Mesothelial cell of epicardium (in vitro differentiated cells): ENCODE results near the gene NAV2. TPM values are rescaled to one million over a fixed set of nuclear protein-coding genes. Genes with fewer than 3 reads are reported as not detected.

Source experiments
- DNase-seq, 2 experiments: peaks; one replicate each; pipeline ENCODE4 v3.0.0; 2021; ENCODE audit warnings: low spot score in 2 of 2; ENCODE audit not compliant: unreplicated experiment in 2 of 2
- H3K27ac Mint-ChIP-seq: 2 replicates; pipeline ENCODE4 v1.8.0; 2021; ENCODE audit warnings: mixed read lengths
- H3K27me3 Mint-ChIP-seq: 2 replicates; pipeline ENCODE4 v1.8.0; 2021; ENCODE audit warnings: low read depth, mixed read lengths
- H3K36me3 Mint-ChIP-seq: 2 replicates; pipeline ENCODE4 v1.8.0; 2021; ENCODE audit warnings: mixed read lengths
- H3K4me1 Mint-ChIP-seq: 2 replicates; pipeline ENCODE4 v1.8.0; 2021; ENCODE audit warnings: mixed read lengths
- H3K4me3 Mint-ChIP-seq: 2 replicates; pipeline ENCODE4 v1.8.0; 2021; ENCODE audit warnings: mild to moderate bottlenecking, moderate library complexity, mixed read lengths
- H3K9me3 Mint-ChIP-seq: 2 replicates; pipeline ENCODE4 v1.8.0; 2021; ENCODE audit warnings: mixed read lengths
- CTCF ChIP-seq: fragments of 200-600 bp; sonication (generic); IDR thresholded peaks from one replicate; pipeline ENCODE4 v1.5.0; 2021; ENCODE audit warnings: antibody characterized with exemption; ENCODE audit not compliant: unreplicated experiment
- total RNA-seq: library from RNA; stranded (reverse); gene quantifications from 3 replicates; pipeline ENCODE4 v1.2.1, GENCODE V29; 2021

NAV2 gene
- total RNA-seq, 1 donor from 2014 or later = 69.8 TPM

DNA sequence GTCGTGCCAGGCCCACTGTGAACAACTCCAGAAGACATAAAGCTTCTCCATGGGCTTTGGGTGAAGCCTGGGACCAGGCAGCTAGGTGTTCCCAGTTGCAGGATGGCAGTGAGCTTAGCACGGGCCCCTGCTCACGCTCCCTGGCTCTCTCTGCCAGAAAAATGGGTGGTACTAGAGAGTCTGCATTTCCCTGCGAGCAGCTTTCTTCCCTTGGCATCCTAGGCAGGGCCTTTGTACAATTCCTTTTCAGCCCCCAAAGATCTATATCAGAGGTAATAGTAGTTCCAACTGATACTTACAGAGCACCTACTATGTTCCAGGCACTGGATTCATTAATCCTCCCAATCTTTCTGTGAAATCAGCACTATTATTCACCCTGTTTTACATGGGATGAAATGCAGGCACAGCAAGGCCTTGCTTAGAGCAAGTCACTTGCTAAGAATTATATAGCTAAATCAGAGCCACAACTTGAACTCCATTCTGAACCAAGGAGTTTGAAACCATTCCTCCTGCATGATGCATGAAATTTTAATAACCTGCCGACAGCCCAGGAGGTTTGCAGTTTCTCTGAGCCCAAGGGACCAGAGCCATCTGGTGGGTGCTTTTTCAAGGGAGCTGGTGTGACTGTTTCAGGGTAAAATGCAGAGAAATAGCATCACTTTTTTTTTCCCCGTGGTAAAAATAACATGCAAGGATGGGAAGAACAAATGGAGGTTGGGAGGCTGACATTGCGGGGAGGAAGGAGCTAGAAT is 22.7 kb downstream of the NAV2 start:
- no peaks in the 10 kb centered on the region for H3K27me3 Mint-ChIP-seq
- H3K9me3 Mint-ChIP-seq = no peaks in the 10 kb centered on the region
- H3K27ac Mint-ChIP-seq = no peak overlapping the region
- H3K4me1 Mint-ChIP-seq = no peaks in the 10 kb centered on the region
- no peak for DNase-seq
- H3K4me3 Mint-ChIP-seq = no peak overlapping the region
- no peaks in the 10 kb centered on the region for H3K36me3 Mint-ChIP-seq
- no peak for TF ChIP-seq CTCF

- Mint-ChIP-seq H3K27me3 (no peaks in the 10 kb centered on the region), H3K4me3 (no peak overlapping the region), H3K36me3 (no peaks in the 10 kb centered on the region), H3K27ac (no peak overlapping the region), H3K9me3 (no peaks in the 10 kb centered on the region), H3K4me1 (no peaks in the 10 kb centered on the region)
- no peak for DNase-seq
- TF ChIP-seq CTCF = no peak
Observed at GRCh38 chr11:19735909-19736498, 23.4 kb downstream of the NAV2 start.

DNA sequence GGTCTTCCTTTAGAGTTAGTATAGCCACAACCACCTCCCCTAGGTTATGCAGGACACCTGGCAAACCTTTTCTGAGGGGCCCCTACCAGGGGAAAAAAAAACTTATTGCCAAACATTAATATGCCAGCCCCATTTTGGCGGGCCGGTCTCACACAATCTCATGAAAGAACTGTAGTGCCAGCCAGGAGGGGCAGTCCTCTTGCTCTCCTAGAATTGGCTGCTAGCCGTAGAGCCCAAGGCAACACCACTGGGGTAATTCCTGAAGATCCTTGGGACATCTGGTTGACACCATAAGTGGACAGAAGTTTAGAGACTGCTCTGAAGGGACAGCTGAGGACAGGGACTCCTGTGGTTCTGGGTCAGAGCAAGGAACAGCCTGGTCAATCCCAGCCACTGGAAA is 24.2 kb downstream of the NAV2 start:
- H3K4me3 Mint-ChIP-seq = no peak overlapping the region
- no peak overlapping the region for H3K27ac Mint-ChIP-seq
- DNase-seq = no peak
- TF ChIP-seq CTCF = no peak
- no peaks in the 10 kb centered on the region for H3K27me3 Mint-ChIP-seq
- no peaks in the 10 kb centered on the region for H3K36me3 Mint-ChIP-seq
- no peaks in the 10 kb centered on the region for H3K4me1 Mint-ChIP-seq
- H3K9me3 Mint-ChIP-seq = no peaks in the 10 kb centered on the region

GRCh38 chr11:19737575-19737974 is 24.9 kb downstream of the NAV2 start:
- H3K36me3 Mint-ChIP-seq = no peaks in the 10 kb centered on the region
- no peaks in the 10 kb centered on the region for H3K27me3 Mint-ChIP-seq
- no peak overlapping the region for H3K4me3 Mint-ChIP-seq
- no peaks in the 10 kb centered on the region for H3K9me3 Mint-ChIP-seq
- no peaks in the 10 kb centered on the region for H3K4me1 Mint-ChIP-seq
- DNase-seq = no peak
- no peak for TF ChIP-seq CTCF
- H3K27ac Mint-ChIP-seq = no peak overlapping the region

DNA sequence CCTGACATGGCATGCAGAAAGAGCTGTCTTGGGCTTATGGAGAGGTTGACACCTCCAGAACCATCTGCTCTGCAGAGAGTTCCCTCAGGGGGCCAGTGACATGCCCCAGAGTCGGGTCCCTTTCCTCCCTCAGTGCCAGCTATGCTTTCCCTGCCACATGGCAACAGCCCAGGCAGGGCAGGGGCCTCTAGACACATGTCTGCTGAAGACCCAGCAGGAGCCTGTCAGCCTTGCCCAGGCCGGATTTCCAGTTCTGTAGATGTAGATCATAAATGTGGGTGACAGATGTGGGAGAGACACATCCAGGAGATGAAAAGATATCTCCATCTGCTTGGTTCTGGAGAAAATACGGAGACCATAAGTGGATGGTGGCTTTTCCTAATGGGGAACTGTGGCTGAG is 25.5 kb downstream of the NAV2 start:
- no peaks in the 10 kb centered on the region for H3K27me3 Mint-ChIP-seq
- no peak for DNase-seq
- no peak overlapping the region for H3K27ac Mint-ChIP-seq
- no peak for TF ChIP-seq CTCF
- H3K4me1 Mint-ChIP-seq = no peaks in the 10 kb centered on the region
- H3K4me3 Mint-ChIP-seq = no peak overlapping the region
- H3K36me3 Mint-ChIP-seq = no peaks in the 10 kb centered on the region
- no peaks in the 10 kb centered on the region for H3K9me3 Mint-ChIP-seq
